Natural killer cell (primary cell): ENCODE measurements around the gene CNOT1. TPM values are rescaled to one million over a fixed set of nuclear protein-coding genes. Genes with fewer than 3 reads are reported as not detected.

Source experiments
- ATAC-seq, 3 donors: fragments of 150-1000 bp in 2 of 3; fragments of 200-7000 bp in 1 of 3; cut with Tn5 transposase; 1 replicate in 1 of 3; 2 replicates in 2 of 3; pipeline ENCODE4 v1.10.0; 2021; ENCODE audit warnings: mild to moderate bottlenecking in 2 of 3, moderate library complexity in 2 of 3
- DNase-seq, 2 donors: peaks; one replicate each; pipeline versions ENCODE4 v3.0.0 to v3.0.0-alpha.2; 2013 to 2021; ENCODE audit warnings: mixed read lengths in 1 of 2
- H3K27ac ChIP-seq: one replicate; pipeline ENCODE4 v1.5.1; 2013; ENCODE audit warnings: mild to moderate bottlenecking, low read length
- H3K27me3 ChIP-seq: one replicate; pipeline ENCODE4 v1.6.1; 2013; ENCODE audit warnings: low read length; ENCODE audit not compliant: control insufficient read depth, insufficient read depth
- H3K36me3 ChIP-seq: one replicate; pipeline ENCODE4 v1.6.1; 2013; ENCODE audit warnings: low read length; ENCODE audit not compliant: control insufficient read depth, insufficient read depth
- H3K4me1 ChIP-seq: one replicate; pipeline ENCODE4 v1.6.1; 2013; ENCODE audit warnings: low read length; ENCODE audit not compliant: control insufficient read depth, insufficient read depth
- H3K4me3 ChIP-seq: one replicate; pipeline ENCODE4 v1.5.1; 2013; ENCODE audit warnings: low read length
- H3K9me3 ChIP-seq: one replicate; pipeline ENCODE4 v1.6.1; 2013; ENCODE audit warnings: low read length; ENCODE audit not compliant: control insufficient read depth, insufficient read depth
- H3K27ac Mint-ChIP-seq, 2 donors: one replicate each; pipeline ENCODE4 v1.8.0; 2022; ENCODE audit warnings: mild to moderate bottlenecking in 2 of 2, mixed read lengths in 2 of 2, moderate library complexity in 1 of 2
- H3K27me3 Mint-ChIP-seq, 2 donors: one replicate each; pipeline ENCODE4 v1.8.0; 2022; ENCODE audit warnings: low read depth in 2 of 2, mixed read lengths in 2 of 2
- H3K36me3 Mint-ChIP-seq: one replicate; pipeline ENCODE4 v1.8.0; 2022; ENCODE audit warnings: mixed read lengths
- H3K4me1 Mint-ChIP-seq, 2 donors: one replicate each; pipeline ENCODE4 v1.8.0; 2022; ENCODE audit warnings: mixed read lengths in 2 of 2
- H3K4me3 Mint-ChIP-seq: one replicate; pipeline ENCODE4 v1.8.0; 2022; ENCODE audit warnings: mild to moderate bottlenecking, moderate library complexity, mixed read lengths
- H3K9me3 Mint-ChIP-seq, 2 donors: one replicate each; pipeline ENCODE4 v1.8.0; 2022; ENCODE audit warnings: mixed read lengths in 2 of 2
- WGBS: methylation state at CpG from one replicate; pipeline ENCODE4 v1.1.7; 2013; ENCODE audit warnings: missing lambda C conversion rate; ENCODE audit not compliant: insufficient coverage; 5-methylcytosine and 5-hydroxymethylcytosine counted together
- intact Hi-C: fragments of 100-400 bp; cut with micrococcal nuclease; formaldehyde crosslinking; loops from one replicate; pipeline ENCODE4 v1.14.2; 2022
- total RNA-seq, 4 donors: library from RNA; stranded (reverse); fragments of 120-200 nt in 1 of 4; gene quantifications; one replicate each; pipeline versions ENCODE4 v1.2.3 to v1.2.4, GENCODE V29; 2013 to 2022
- TF ChIP-seq, protein P1 (sequence below): fragments of 200-600 bp; IDR thresholded peaks from one replicate; pipeline ENCODE4 v1.8.0; 2022; ENCODE audit warnings: antibody characterized with exemption

Gene CNOT1
- total RNA-seq, 3 donors from 2014 or later (not counting 1 experiment from before 2014, with no cell fraction given) = 242 to 275 (median 249) TPM

GRCh38 chr16:58490065-58490464 lies 139.6 kb downstream of the CNOT1 start:
- no peak overlapping the region for H3K27ac Mint-ChIP-seq
- 97% methylated on average over 4 of the region's 4 CpGs for WGBS
- Histone ChIP-seq H3K27me3 (no peaks in the 10 kb centered on the region), H3K27ac (no peak overlapping the region), H3K4me3 (no peak overlapping the region), H3K36me3 (no peaks in the 10 kb centered on the region), H3K4me1 (peaks cover 10% of the 10 kb centered on the region), H3K9me3 (no peaks in the 10 kb centered on the region)
- intact Hi-C loops = no loop called here
- no peaks in the 10 kb centered on the region for H3K4me1 Mint-ChIP-seq
- H3K4me3 Mint-ChIP-seq = no peak overlapping the region
- ATAC-seq (no peak), DNase-seq (no peak)
- peaks cover 0 to 8% of the 10 kb centered on the region in 2 donors for H3K27me3 Mint-ChIP-seq
- TF ChIP-seq, protein P1, sequence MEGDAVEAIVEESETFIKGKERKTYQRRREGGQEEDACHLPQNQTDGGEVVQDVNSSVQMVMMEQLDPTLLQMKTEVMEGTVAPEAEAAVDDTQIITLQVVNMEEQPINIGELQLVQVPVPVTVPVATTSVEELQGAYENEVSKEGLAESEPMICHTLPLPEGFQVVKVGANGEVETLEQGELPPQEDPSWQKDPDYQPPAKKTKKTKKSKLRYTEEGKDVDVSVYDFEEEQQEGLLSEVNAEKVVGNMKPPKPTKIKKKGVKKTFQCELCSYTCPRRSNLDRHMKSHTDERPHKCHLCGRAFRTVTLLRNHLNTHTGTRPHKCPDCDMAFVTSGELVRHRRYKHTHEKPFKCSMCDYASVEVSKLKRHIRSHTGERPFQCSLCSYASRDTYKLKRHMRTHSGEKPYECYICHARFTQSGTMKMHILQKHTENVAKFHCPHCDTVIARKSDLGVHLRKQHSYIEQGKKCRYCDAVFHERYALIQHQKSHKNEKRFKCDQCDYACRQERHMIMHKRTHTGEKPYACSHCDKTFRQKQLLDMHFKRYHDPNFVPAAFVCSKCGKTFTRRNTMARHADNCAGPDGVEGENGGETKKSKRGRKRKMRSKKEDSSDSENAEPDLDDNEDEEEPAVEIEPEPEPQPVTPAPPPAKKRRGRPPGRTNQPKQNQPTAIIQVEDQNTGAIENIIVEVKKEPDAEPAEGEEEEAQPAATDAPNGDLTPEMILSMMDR = no peak
- no peaks in the 10 kb centered on the region for H3K9me3 Mint-ChIP-seq
- no peaks in the 10 kb centered on the region for H3K36me3 Mint-ChIP-seq

DNA sequence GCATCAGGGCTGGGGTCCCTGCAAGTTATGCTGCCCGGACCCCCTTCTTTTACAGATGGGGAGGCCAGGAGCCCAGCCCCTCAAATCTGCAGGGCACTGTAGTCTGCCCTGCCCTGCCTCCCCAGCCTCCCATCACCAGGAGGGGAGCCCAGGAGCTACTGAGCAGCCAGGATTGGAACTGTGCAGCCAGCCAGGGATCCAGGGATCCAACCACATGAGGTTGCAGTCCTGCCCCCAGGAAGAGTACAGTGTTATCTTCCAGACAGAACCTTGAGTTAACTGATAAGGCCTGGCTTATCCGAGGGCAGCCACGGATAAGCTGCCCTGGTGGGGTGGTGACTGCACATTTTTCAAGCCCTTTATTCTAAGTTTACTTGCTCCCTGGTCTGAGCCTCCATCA lies 141.1 kb downstream of the CNOT1 start:
- no peak overlapping the region for H3K4me3 ChIP-seq
- Mint-ChIP-seq H3K4me3 (no peak overlapping the region), H3K9me3 (no peaks in the 10 kb centered on the region), H3K27me3 (peaks cover 0 to 8% of the 10 kb centered on the region in 2 donors), H3K4me1 (no peaks in the 10 kb centered on the region), H3K27ac (no peak overlapping the region), H3K36me3 (no peaks in the 10 kb centered on the region)
- no peaks in the 10 kb centered on the region for H3K9me3 ChIP-seq
- WGBS = 86% methylated on average over 3 of the region's 3 CpGs
- H3K27me3 ChIP-seq = no peaks in the 10 kb centered on the region
- no peak overlapping the region for H3K27ac ChIP-seq
- ATAC-seq (no peak), DNase-seq (no peak)
- H3K36me3 ChIP-seq = no peaks in the 10 kb centered on the region
- TF ChIP-seq, protein P1 = no peak
- intact Hi-C loops = no loop called here
- peaks cover 8% of the 10 kb centered on the region for H3K4me1 ChIP-seq

DNA sequence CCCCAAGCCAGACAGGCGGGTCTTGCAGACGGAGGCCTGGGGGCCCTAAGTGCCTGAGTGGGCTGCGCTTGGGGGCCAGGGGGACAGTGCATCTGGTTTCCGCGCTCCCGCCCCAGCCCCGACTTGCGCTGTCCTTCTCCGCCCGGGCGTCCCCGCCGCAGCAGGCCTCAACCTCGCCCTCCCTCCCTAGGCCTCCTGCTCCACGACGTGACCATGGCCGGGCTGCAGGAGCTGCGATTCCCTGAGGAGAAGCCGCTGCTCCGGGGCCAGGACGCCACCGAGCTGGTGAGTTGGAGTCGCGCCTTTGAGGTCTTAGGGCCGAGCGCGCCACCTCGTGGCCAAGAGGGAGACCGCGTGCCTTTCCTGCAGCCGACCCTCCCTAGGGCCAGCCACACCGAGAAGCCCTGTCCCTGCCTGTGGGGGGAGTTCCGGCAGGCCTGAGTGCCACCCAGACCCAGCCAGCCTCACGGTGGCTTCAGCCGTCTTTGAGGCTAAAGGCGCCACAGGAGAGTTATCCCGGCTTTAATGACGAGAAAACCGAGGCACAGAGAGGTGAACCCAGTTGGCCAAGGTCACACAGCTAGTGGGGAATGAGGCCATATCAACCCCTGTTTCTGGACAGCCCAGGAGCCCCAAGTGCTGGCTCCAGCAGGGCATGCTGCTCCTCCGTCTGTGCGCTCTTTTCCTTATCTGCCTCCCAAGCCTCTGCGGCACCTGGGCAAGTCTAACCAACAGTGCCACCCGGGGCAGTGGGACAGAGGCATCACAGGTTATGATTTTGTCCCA lies 141.9 kb downstream of the CNOT1 start:
- WGBS = 19% methylated on average over 43 of the region's 43 CpGs
- no peak overlapping the region for H3K27ac Mint-ChIP-seq
- ATAC-seq = peak; percentile 75 to 96 (median 96)

More for the DNA sequence above, 141.9 kb downstream of the CNOT1 start:
- H3K4me1 ChIP-seq = peaks cover 8% of the 10 kb centered on the region
- intact Hi-C loops = loop anchor here (1.0 kb wide), 1 partner anchor 151 kb away; no protein-coding TSS in a partner anchor
- TF ChIP-seq, protein P1 = peak; percentile 81
- no peak overlapping the region for H3K4me3 ChIP-seq
- H3K27me3 ChIP-seq = no peaks in the 10 kb centered on the region
- no peaks in the 10 kb centered on the region for H3K9me3 ChIP-seq
- peaks cover 0 to 3% of the 10 kb centered on the region in 2 donors for H3K27me3 Mint-ChIP-seq
- no peaks in the 10 kb centered on the region for H3K36me3 ChIP-seq
- H3K36me3 Mint-ChIP-seq = no peaks in the 10 kb centered on the region
- no peaks in the 10 kb centered on the region for H3K4me1 Mint-ChIP-seq
- H3K4me3 Mint-ChIP-seq = no peak overlapping the region
- H3K27ac ChIP-seq = no peak overlapping the region
- DNase-seq = peak; percentile 71 to 85
- H3K9me3 Mint-ChIP-seq = no peaks in the 10 kb centered on the region
